GM21367 (cell line): Measurements from ENCODE around the gene ATP8A1.
"Not testable (repeated sequence)": the region's sequence is repeated elsewhere in the genome, so short reads cannot be mapped to it uniquely, and the experiment has no call there.

ENCODE experiments used
- ATAC-seq: cut with Tn5 transposase; IDR thresholded peaks from one replicate; pipeline ENCODE4 v1.9.1; 2021; ENCODE audit not compliant: unreplicated experiment

ATP8A1 gene

DNA sequence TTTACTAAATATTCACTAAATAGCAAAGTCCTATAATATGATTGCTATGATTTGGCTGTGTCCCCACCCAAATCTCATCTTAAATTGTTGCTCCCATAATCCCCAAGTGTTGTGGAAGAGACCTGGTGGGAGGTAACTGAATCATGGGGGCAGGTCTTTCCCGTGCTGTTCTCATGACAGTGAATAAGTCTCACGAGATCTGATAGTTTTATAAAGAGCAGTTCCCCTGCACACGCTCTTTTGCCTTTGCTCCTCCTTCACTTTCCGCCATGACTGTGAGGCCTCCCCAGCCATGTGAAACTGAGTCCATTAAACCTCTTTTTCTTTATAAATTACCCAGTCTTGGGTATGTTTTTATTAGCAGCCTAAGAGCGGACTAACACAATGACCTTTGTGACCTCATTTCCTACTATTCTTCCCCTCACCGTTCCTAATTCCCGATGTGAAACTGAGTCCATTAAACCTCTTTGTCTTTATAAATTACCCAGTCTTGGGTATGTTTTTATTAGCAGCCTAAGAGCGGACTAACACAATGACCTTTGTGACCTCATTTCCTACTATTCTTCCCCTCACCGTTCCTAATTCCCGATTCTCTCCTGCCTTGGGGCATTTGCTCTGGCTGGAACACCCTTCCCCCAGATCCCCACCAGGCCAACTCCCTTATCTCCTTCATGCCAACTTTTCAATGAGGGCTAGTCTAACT, 4.2 kb downstream of the ATP8A1 start:
- not testable (repeated sequence) for ATAC-seq

DNA sequence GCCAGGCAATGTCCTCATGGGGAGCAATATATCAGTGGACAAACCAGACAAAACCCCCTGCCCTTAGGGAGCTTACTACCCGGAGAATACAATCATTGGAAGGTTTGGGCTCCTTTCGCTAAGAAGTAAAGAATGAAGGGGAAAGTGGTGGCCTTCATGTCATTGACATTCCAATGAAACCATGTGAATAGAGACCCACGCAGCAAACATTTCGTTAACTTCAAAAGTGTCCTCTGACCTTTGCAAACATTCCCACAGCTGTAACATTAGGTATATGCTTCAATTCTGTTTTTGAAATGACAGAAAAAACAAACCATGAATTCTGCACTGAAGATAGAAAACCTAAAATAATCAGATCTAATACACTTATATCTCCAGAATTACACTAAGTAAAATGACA, 7.0 kb downstream of the ATP8A1 start:
- ATAC-seq, result no peak

DNA sequence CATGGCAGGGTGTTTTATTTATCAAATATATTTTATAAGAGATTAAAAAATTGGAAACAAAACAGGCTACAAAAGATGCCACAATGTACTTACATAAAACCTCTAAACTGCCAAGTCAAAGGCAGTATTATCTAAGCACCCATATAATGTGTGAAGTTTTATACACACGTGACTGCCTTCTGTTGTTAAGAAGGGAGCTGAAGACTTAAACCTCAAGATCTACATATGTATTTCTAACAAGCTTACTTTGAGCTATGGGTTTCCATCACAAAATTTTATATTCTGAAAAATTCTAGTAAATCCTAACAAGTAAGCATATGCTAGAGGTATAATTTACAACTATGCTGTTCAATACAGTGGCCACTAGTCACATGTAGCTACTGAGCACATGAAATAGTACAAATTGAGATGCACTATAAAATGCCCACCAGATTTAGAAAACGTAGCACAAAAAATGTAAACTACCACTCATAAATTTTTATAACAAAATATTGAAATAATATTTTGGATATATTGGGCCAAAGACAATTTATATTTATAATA, 9.8 kb downstream of the ATP8A1 start:
- no peak for ATAC-seq

DNA sequence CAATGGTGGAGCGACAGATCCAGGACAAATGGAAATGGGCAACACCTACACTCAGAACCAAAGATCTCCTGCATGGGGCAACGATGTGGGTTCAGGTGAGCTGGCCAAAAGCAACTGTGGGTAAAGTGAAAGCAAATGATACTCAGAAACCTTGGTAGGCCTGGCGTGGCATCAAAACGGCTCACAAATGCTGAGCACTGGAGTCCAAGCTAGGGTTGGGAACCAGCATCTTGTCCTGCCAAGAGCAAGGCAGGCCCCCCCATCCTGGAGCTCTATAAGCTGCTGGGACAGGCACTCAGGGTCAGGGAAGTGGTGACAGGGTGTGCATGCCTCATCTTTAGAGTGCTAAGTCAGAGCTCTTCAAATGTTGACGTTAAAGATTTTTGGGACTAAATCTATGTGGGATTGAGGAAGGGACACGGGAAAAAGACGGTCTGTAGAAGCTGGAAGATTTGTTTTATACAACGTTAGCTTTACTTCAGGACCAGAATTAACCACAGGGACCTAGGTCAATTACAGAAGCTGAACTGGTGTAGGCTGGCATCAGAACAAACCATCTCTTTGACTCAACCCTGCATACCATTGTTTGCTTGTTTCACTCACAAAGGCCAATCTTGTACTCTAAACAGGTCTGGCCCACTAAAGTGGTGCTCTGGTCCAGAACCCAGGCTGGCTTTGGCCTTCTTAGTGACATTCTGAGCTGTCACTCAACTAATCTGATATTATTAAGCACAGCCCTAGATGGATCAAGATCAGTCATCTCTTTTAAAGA, 10.7 kb downstream of the ATP8A1 start:
- no peak for ATAC-seq

DNA sequence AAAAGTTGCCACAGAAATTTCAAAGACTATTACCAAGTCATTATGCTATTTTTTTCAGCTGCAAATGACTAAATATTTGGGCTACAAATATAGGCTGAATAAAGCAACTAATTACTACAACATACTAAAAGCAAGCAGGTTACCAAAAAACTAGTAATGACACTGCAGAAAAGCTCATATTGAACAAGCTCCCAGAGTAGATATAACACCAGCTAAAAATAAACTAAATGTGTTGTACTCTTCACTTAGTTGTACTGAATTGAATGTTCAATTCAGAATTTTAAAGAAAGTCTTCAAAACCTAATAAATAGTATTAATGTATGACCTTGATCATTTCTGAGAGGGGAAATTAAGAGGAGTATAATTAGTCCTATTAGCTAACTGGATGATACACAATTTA, 12.0 kb downstream of the ATP8A1 start:
- no peak for ATAC-seq

DNA sequence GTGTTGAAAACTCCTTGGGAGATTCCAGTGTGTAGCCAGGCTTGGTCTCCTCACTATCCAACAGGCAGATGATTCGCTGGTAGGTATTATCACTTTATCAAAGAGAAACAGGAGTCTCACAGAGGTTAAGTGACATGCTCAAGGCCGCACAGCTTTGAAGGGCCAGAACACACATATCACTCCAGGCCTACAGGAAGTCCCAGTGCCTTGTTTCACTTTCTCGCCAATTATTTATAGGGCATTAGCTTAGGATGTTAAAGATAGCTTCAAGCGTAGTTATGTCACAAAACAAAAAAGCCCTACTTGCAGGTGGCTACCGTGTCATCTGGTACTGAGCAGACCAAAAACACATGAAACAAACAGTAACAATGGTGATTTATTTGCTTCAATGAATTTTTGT, 13.2 kb downstream of the ATP8A1 start:
- ATAC-seq, result peak; percentile 65

DNA sequence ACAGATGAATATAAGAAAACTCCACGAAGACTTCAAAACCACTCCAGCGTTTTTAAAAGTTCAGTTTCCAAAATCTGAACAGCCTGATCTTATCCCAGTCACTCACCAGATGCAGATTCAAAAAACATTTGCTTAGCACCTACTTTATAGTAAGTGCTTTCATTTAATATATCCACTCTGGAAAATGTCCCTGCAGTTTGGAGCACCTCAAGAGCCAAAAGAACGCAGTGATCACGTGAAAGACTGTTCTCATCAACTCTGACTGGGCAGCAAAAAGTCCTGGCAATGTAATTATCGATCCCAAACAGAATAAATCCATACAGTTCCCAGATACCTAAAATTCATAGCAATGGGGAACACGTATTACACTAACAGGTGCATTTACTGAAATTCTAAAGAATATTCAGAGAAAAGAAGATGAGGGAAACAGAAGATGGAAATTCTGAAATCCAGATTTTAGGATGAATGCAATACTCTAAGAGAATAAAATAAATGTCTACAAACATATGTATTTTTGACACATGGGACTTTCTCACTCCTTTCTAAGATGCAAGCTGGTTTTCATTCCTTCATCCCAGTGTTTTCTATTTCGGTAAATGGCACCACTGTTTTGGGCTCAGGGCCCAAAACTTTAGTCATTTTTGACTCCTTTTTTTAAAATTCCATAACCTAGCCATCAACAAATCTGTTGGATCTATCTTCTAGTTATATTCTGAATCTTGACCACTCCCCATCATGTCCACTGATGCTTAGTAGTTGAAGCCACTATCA, 13.9 kb downstream of the ATP8A1 start:
- ATAC-seq, result no peak

DNA sequence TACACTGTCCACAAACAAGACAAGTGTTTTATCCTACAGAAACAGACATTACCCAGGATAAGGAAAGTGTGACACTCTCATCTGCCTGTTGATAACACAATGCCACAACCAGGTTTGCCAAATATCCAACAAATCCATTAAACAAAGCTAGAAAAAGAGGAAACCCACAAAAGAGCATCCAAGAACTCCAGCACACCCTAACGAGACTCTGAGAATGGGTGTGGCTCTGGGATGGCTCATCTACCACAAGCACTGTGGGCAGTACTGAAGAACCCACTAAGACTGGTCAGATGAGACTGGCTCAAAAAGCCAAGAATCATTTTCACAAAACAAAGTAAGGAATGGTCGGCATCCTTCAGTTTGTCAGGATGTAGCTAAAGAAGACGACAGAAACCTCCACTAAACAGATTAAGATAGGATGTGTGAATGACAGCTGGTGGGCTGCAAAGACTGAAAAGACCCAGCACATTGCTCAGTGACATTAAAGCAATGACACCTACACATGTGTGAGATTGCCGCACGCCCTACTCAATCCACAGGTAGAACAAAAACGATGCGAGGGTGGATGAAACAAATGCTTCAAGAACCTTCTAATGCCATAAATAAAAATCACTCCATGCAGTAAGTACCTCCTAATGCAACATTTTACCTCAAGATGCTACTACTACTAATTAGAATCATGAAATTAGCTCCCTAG, 14.7 kb downstream of the ATP8A1 start:
- ATAC-seq, result peak; percentile 16

DNA sequence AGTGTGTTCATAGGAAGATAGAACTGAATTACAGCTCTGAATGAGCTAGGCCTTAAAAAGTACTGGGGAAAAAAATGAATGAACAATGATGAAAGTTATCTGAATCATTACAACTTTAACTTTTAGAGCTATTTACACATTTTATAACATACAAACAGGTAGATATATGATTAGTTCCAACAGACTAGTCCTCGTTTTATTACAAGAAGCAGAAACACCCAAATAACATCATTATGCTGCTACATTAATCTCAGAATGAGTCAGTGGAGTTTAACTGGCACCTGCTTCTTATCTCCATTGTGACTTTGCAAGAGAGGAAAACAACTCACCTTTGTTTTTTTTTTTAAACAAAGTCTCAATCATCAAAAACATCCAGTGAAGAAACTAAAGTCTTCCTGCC, 15.2 kb downstream of the ATP8A1 start:
- ATAC-seq, result no peak

DNA sequence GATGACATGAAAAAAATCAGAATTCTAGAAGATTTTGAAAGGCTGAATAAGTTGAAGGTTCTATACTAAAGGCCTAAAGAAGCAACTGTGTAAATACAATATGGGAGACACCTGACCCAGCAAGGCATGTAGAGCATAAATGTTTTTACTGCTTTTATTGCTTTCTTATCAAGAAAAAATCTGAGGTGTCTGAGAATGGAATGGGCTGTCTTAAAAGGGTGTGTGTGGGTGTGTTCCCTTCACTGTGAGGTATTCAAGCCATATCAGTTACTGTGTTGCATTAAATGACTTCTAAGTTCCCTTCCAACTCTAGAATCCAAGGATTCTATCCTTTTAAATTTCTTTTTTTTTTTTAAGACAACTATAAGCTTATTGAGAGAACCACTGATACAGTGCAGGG, 15.7 kb downstream of the ATP8A1 start:
- no peak for ATAC-seq

DNA sequence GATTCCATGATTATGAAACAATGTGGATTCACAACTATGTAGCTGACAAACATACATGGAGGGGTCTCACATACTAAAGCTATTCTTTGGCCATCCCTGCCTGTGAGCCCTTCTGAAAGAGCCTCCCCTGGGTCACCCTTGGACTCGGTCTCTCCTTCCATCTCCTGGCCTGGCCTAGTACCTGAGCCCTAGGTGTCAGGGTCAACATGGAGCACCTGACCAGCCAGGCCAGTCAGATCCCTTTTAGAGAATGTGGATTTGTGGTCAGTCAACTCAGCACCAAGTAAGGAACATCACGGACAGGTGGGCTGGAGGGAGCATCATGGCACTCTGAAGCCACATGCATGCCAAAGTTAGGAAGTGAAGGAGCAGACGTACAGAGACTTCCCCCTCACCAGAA, 16.3 kb downstream of the ATP8A1 start:
- ATAC-seq, result no peak

DNA sequence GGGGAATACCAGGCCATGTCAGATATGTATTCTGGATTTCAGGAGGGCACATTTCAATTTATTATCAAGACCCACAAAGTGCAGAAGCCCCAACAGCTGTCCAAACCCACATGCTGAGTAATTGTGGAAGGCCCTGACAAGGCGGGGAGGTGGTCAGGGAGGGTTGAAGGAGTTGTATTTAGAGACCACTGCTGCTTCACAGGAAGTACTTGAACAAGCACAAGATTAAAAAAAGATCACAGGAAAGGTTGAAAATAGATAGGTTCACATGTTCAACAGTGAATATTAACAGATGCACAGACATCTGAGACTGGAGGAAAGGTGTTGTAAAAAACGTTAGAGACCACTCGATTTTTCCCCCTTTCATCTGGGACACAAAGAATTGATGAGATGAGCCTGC, 17.9 kb downstream of the ATP8A1 start:
- ATAC-seq, result peak; percentile 49

DNA sequence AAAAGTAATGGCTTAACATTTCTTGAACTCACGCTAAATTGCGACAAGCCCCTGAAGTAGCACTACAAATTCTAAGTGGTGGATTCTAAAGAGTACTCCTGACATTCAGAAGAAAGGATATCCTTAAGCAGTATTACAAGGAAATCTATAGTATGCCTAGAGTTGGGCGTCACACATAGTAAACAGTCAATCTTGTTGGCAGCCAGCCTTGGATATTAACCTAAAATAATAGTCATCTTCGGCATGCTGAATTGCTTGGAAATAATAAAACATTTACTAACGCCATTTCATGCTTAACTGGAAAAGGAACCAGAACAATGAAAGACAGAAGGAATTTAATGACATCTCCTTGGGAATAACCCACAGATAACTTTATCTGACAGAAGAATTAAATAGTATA, 18.6 kb downstream of the ATP8A1 start:
- no peak for ATAC-seq

DNA sequence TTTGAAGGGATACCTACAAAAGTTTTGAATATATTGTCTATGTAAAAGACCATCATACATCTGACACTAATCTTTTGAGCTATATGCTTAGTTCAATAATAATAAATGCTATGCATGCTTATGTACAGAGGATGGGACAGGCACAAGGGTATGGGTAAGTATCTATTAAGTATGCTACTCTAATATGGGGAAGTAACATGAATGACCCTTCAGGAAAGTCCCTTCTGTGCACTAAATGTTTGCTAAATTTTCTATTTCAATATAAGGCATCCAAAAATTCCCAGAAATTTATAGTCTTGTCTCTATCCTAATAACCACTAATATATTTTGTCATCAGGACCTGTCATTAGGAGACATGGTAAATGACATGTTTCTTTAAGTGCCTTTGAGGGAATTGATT, 19.0 kb downstream of the ATP8A1 start:
- ATAC-seq, result no peak

DNA sequence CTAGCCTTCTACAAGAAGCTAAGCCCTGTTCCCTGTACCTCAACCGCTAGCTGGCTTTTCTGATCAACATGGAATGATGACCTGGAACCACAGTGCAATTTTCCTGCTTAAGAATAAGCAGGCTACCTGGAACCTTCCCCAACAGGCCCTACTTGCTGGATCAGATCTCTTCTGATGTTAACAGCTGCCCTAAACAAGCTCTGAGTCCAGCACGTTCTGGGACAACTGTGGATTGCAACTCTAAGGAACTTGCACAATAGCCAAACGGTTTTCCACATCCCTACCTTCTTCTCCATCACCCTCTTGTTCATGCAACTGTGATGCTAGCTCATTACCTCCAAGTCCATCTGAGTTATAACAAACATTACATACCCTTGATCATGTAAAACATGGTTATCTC, 19.8 kb downstream of the ATP8A1 start:
- ATAC-seq, result no peak

DNA sequence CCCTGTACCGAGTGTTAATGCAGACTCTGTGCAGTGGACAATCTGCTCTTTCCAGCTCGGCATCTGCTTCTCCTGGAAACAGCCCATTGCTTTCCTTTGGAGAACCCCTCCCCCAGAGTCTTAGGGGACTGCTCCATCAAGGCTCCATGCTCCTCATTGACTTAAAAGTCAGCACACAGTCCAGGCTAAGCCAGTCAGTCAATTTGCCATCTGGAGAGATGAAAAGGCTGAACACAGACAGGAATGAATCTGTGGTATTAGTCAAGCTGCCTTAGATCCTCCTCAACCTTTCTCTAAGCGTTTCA, 20.3 kb downstream of the ATP8A1 start:
- no peak for ATAC-seq

DNA sequence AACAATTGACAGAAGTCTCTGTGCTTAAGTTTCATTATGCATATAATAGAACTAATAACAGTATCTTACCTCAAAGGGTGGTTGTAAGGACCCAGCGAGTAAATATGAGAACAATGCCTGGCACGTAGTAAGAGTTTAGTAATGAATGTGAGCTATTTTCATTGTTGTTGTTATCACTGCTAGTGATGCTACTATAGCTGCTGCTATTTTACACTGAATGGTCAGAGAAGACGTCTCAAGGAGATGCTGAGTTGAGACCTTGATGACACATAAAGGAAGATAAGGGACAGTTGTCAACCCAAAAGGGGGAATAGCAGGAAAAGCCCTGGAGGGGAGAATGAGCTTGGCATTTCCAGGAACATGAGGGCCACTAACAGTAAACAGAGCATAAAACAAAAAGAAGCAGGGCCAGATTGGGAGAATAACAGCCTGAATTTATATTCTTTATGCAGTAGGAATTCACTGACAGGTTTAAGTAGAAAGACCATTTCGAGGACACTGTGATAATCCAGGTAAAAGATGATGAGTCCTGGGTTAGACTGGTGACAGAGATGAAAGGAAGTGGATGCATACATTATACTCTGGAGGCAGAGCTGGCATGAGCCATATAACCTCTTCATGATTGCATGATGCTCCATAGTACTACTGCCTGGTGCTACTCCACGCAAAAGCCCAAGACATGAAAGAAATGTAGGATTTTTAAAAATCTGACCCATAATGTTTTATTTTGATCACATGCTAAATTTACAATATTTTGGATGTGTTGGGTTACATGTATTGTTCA, 23.1 kb downstream of the ATP8A1 start:
- peak; percentile 44 for ATAC-seq

DNA sequence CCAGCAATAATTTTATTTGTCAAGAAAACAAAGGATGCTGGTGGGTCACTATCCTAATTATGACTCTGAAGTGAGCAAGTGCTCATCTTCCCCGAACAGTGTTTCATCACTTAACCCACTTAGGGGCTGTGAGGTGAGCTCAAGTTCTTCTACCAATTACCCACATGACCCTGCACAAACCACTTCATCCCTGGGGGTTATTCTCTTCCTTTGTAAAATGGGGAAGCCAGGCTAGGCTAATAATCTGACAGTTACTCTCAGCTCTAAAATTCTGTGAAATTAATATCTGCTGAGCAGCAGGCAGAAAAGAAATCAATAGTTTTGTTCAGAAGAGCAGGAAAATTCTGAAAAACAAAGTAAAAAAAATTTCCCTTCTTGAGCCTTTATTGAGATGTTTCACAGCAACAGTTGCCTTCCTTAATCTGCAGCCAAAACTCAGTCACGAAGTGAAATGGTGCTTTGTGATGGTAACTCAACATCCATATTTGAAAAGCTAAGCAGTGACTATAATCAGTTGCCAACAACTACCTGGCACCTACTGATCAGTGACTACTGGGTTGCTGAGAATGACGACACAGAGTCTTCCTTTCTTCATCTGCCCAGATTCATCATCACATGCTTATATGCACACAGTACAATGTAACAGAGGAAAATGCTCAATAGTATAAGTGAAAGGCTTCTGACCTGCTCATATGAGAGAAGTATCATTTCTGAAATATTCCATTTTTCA, 24.1 kb downstream of the ATP8A1 start:
- no peak for ATAC-seq

DNA sequence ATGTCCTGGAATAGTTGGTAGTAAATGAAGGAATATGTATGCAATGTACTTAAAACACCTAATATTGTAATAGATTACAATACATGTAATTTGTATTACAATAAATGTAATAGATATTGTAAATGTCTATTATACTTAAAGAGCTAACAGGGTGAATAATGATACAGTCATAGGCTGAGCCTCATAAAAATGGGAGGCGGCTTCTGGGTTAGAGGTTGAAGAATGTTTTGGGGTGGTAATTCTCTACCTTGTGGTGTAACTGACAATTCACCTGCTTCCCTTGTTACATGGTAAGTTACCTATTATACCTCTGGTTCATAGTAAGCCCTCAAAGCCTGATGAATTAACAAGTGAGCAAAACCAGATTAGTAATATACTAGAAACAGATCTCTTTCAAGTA, 26.0 kb downstream of the ATP8A1 start:
- ATAC-seq, result no peak

DNA sequence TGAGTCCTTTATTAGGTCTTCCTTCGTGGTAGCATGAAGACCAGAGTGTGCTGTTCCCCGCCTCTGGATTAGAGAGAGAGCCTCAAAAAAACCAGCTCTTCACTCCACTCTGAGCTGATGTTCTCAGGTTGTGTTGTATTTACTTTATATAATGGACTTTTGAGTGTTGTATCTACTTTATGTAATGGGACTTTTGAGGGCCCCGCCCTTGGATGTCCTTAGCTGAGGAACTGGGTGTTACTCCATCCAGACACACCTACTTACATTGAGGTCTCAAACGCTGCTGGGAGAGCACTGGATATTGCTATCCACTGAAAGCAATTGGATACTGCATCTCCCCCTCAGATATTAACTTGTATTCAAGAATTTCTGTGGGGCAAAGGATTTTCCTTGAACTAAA, 28.2 kb downstream of the ATP8A1 start:
- no peak for ATAC-seq
